ENCODE results near the gene TPRG1L. TPM values are rescaled to one million over a fixed set of nuclear protein-coding genes. Genes with fewer than 3 reads are reported as not detected.

The TPRG1L gene
- total RNA-seq, 1 experiment from 2014 or later: 21.9 TPM

- no peaks in the 10 kb centered on the region for H3K9me3 Mint-ChIP-seq (ENCODE audit: unreplicated experiment)
- no peaks in the 10 kb centered on the region for H3K36me3 Mint-ChIP-seq (ENCODE audit: insufficient read depth, unreplicated experiment)
- CTCF ChIA-PET: interaction anchor here (0.6 to 1.8 kb wide), 4 partner anchors 12 to 56 kb away, joined by 3 to 11 read pairs (median 4); no protein-coding TSS in a partner anchor
- peak overlapping the region; percentile 15 for H3K4me3 Mint-ChIP-seq (ENCODE audit: unreplicated experiment)
- TF ChIP-seq CTCF (IDR thresholded peaks at IDR 0.05; ENCODE audit: unreplicated experiment): no peak
- peak; percentile 63 for DNase-seq (ENCODE audit: unreplicated experiment)
- no TSS peak for BruUV-seq (replicated peaks)
- POLR2A ChIA-PET: interaction anchor here (0.7 to 1.6 kb wide), 7 partner anchors 16 to 127 kb away, joined by 3 to 14 read pairs (median 5); partner anchors contain the start of gene LRRC47
- no peaks in the 10 kb centered on the region for H3K27me3 Mint-ChIP-seq (ENCODE audit: insufficient read depth, unreplicated experiment)
- H3K4me1 Mint-ChIP-seq (ENCODE audit: insufficient read depth, unreplicated experiment): peaks cover 20% of the 10 kb centered on the region
- no peak overlapping the region for H3K27ac Mint-ChIP-seq (ENCODE audit: low read depth, unreplicated experiment)
- intact Hi-C loops (cut with micrococcal nuclease): no loop called here
Observed at GRCh38 chr1:3668585-3669300, 43.9 kb downstream of the TPRG1L start.

GRCh38 chr1:3669421-3669821 is 44.6 kb downstream of the TPRG1L start:
- H3K27me3 Mint-ChIP-seq (ENCODE audit: insufficient read depth, unreplicated experiment): no peaks in the 10 kb centered on the region
- POLR2A ChIA-PET: interaction anchor here (0.6 to 1.6 kb wide), 6 partner anchors 16 to 201 kb away, joined by 3 to 14 read pairs (median 5); partner anchors contain the start of gene LRRC47

GRCh38 chr1:3669971-3670431 is 45.2 kb downstream of the TPRG1L start:
- Mint-ChIP-seq H3K4me1 (ENCODE audit: insufficient read depth, unreplicated experiment) (peaks cover 20% of the 10 kb centered on the region), H3K27me3 (ENCODE audit: insufficient read depth, unreplicated experiment) (no peaks in the 10 kb centered on the region), H3K9me3 (ENCODE audit: unreplicated experiment) (no peaks in the 10 kb centered on the region), H3K4me3 (ENCODE audit: unreplicated experiment) (no peak overlapping the region), H3K27ac (ENCODE audit: low read depth, unreplicated experiment) (peak overlapping the region; percentile 46), H3K36me3 (ENCODE audit: insufficient read depth, unreplicated experiment) (no peaks in the 10 kb centered on the region)
- POLR2A ChIA-PET: interaction anchor here (0.6 to 0.7 kb wide), 2 partner anchors 201 to 217 kb away, joined by 3 to 4 read pairs; no protein-coding TSS in a partner anchor
- no peak for TF ChIP-seq CTCF (IDR thresholded peaks at IDR 0.05; ENCODE audit: unreplicated experiment)
- no TSS peak for BruUV-seq (replicated peaks)
- CTCF ChIA-PET: interaction anchor here (0.6 to 0.9 kb wide), 2 partner anchors 11 to 30 kb away, joined by 3 to 5 read pairs; no protein-coding TSS in a partner anchor
- DNase-seq (ENCODE audit: unreplicated experiment): no peak
- intact Hi-C loops (cut with micrococcal nuclease): no loop called here

More at GRCh38 chr1:3669421-3669821, 44.6 kb downstream of the TPRG1L start:
- no peaks in the 10 kb centered on the region for H3K36me3 Mint-ChIP-seq (ENCODE audit: insufficient read depth, unreplicated experiment)
- H3K9me3 Mint-ChIP-seq (ENCODE audit: unreplicated experiment): no peaks in the 10 kb centered on the region
- H3K27ac Mint-ChIP-seq (ENCODE audit: low read depth, unreplicated experiment): peak overlapping the region; percentile 46
- intact Hi-C loops (cut with micrococcal nuclease): no loop called here
- no peak for DNase-seq (ENCODE audit: unreplicated experiment)
- no TSS peak for BruUV-seq (replicated peaks)
- peaks cover 20% of the 10 kb centered on the region for H3K4me1 Mint-ChIP-seq (ENCODE audit: insufficient read depth, unreplicated experiment)
- TF ChIP-seq CTCF (IDR thresholded peaks at IDR 0.05; ENCODE audit: unreplicated experiment): no peak
- H3K4me3 Mint-ChIP-seq (ENCODE audit: unreplicated experiment): no peak overlapping the region
- CTCF ChIA-PET: interaction anchor here (0.6 to 1.2 kb wide), 3 partner anchors 11 to 50 kb away, joined by 3 to 5 read pairs (median 4); no protein-coding TSS in a partner anchor

- intact Hi-C loops (cut with micrococcal nuclease): no loop called here
- DNase-seq (ENCODE audit: unreplicated experiment): no peak
- BruUV-seq (replicated peaks): no TSS peak
- no peaks in the 10 kb centered on the region for H3K9me3 Mint-ChIP-seq (ENCODE audit: unreplicated experiment)
- H3K27ac Mint-ChIP-seq (ENCODE audit: low read depth, unreplicated experiment): no peak overlapping the region
- no peak for TF ChIP-seq CTCF (IDR thresholded peaks at IDR 0.05; ENCODE audit: unreplicated experiment)
- H3K27me3 Mint-ChIP-seq (ENCODE audit: insufficient read depth, unreplicated experiment): no peaks in the 10 kb centered on the region
- POLR2A ChIA-PET: no interaction called here
- CTCF ChIA-PET: interaction anchor here (0.7 kb wide), 1 partner anchor 27 kb away, joined by 3 read pairs; no protein-coding TSS in a partner anchor
- peaks cover 20% of the 10 kb centered on the region for H3K4me1 Mint-ChIP-seq (ENCODE audit: insufficient read depth, unreplicated experiment)
- H3K36me3 Mint-ChIP-seq (ENCODE audit: insufficient read depth, unreplicated experiment): no peaks in the 10 kb centered on the region
- no peak overlapping the region for H3K4me3 Mint-ChIP-seq (ENCODE audit: unreplicated experiment)
Observed at GRCh38 chr1:3670823-3671265, 46.0 kb downstream of the TPRG1L start.

Measured in MCF 10A (cell line).